ENCODE results near the gene ZC3H7B.

ZC3H7B gene

GRCh38 chr22:41260871-41261270, 40.5 kb upstream of the ZC3H7B start:
- no peak for DNase-seq (ENCODE audit: low spot score)
- in situ Hi-C loops (cut with MboI; ENCODE audit: low pct_unique_long_range_greater_than_20kb, low sequenced_read_pairs, unreplicated experiment), result no loop called here
- TF ChIP-seq CTCF (IDR thresholded peaks at IDR 0.05; ENCODE audit: extremely low read depth, insufficient read depth, missing control alignments), result no peak

GRCh38 chr22:41261541-41262249, 39.6 kb upstream of the ZC3H7B start:
- DNase-seq (ENCODE audit: low spot score), result no peak
- in situ Hi-C loops (cut with MboI; ENCODE audit: low pct_unique_long_range_greater_than_20kb, low sequenced_read_pairs, unreplicated experiment), result no loop called here
- TF ChIP-seq CTCF (IDR thresholded peaks at IDR 0.05; ENCODE audit: extremely low read depth, insufficient read depth, missing control alignments), result no peak

- in situ Hi-C loops (cut with MboI; ENCODE audit: low pct_unique_long_range_greater_than_20kb, low sequenced_read_pairs, unreplicated experiment), result no loop called here
- no peak for DNase-seq (ENCODE audit: low spot score)
- no peak for TF ChIP-seq CTCF (IDR thresholded peaks at IDR 0.05; ENCODE audit: extremely low read depth, insufficient read depth, missing control alignments)
Measured at GRCh38 chr22:41262250-41262765, 39.0 kb upstream of the ZC3H7B start.

- no peak for DNase-seq (ENCODE audit: low spot score)
- in situ Hi-C loops (cut with MboI; ENCODE audit: low pct_unique_long_range_greater_than_20kb, low sequenced_read_pairs, unreplicated experiment), result no loop called here
- no peak for TF ChIP-seq CTCF (IDR thresholded peaks at IDR 0.05; ENCODE audit: extremely low read depth, insufficient read depth, missing control alignments)
Measured at GRCh38 chr22:41263704-41264103, 37.6 kb upstream of the ZC3H7B start.

- no peak for DNase-seq (ENCODE audit: low spot score)
- in situ Hi-C loops (cut with MboI; ENCODE audit: low pct_unique_long_range_greater_than_20kb, low sequenced_read_pairs, unreplicated experiment), result no loop called here
- TF ChIP-seq CTCF (IDR thresholded peaks at IDR 0.05; ENCODE audit: extremely low read depth, insufficient read depth, missing control alignments), result no peak
Measured at GRCh38 chr22:41264408-41264941, 36.9 kb upstream of the ZC3H7B start.

- no peak for DNase-seq (ENCODE audit: low spot score)
- no peak for TF ChIP-seq CTCF (IDR thresholded peaks at IDR 0.05; ENCODE audit: extremely low read depth, insufficient read depth, missing control alignments)
- in situ Hi-C loops (cut with MboI; ENCODE audit: low pct_unique_long_range_greater_than_20kb, low sequenced_read_pairs, unreplicated experiment), result no loop called here
Measured at GRCh38 chr22:41267958-41268357, 33.4 kb upstream of the ZC3H7B start.

Data from GM13977 (cell line).